Liver (tissue), 9 donors: ENCODE data around the gene STK35. TPM values are rescaled to one million over a fixed set of nuclear protein-coding genes. Genes with fewer than 3 reads are reported as not detected.

Experiments used
- DNase-seq: peaks from one replicate; pipeline ENCODE4 v3.0.0-alpha.2; 2017; ENCODE audit warnings: low spot score
- H3K27ac ChIP-seq, 2 donors: one replicate each; pipeline ENCODE4 v1.7.0; 2013; ENCODE audit warnings: inconsistent platforms in 2 of 2, low read length in 2 of 2, control low read depth in 1 of 2, low read depth in 1 of 2, mild to moderate bottlenecking in 1 of 2
- H3K27me3 ChIP-seq, 4 donors: one replicate each; pipeline versions ENCODE4 v1.6.1 to v1.7.0; 2013; ENCODE audit warnings: low read length in 3 of 4, inconsistent platforms in 1 of 4, mild to moderate bottlenecking in 1 of 4, moderate library complexity in 1 of 4; ENCODE audit not compliant: control insufficient read depth in 4 of 4, insufficient read depth in 4 of 4
- H3K36me3 ChIP-seq, 4 donors: one replicate each; pipeline versions ENCODE4 v1.6.1 to v1.7.0; 2013; ENCODE audit warnings: low read length in 3 of 4, mild to moderate bottlenecking in 3 of 4, low read depth in 1 of 4, moderate library complexity in 1 of 4; ENCODE audit not compliant: control insufficient read depth in 4 of 4, insufficient read depth in 3 of 4
- H3K4me1 ChIP-seq, 4 donors: one replicate each; pipeline versions ENCODE4 v1.6.1 to v1.7.0; 2013; ENCODE audit warnings: low read length in 3 of 4, mild to moderate bottlenecking in 3 of 4, moderate library complexity in 1 of 4; ENCODE audit not compliant: control insufficient read depth in 4 of 4, insufficient read depth in 4 of 4
- H3K4me3 ChIP-seq, 3 donors: one replicate each; pipeline versions ENCODE4 v1.6.1 to v1.7.0; 2013; ENCODE audit warnings: low read length in 3 of 3, control low read depth in 1 of 3, low read depth in 1 of 3, mild to moderate bottlenecking in 1 of 3
- H3K9ac ChIP-seq, 2 donors: one replicate each; pipeline ENCODE4 v1.7.0; 2013; ENCODE audit warnings: low read length in 2 of 2, mild to moderate bottlenecking in 2 of 2, moderate library complexity in 2 of 2, control low read depth in 1 of 2, low read depth in 1 of 2
- H3K9me3 ChIP-seq, 4 donors: one replicate each; pipeline versions ENCODE4 v1.6.1 to v1.7.0; 2013; ENCODE audit warnings: low read length in 3 of 4; ENCODE audit not compliant: control insufficient read depth in 4 of 4
- ATF3 ChIP-seq: IDR thresholded peaks from 2 replicates; pipeline ENCODE4 v1.6.1; 2016; ENCODE audit warnings: antibody characterized with exemption
- CTCF ChIP-seq: fragments of 150-350 bp; IDR thresholded peaks from 2 replicates; pipeline ENCODE4 v1.5.1; 2017; ENCODE audit warnings: improper control_type of control experiment, low read depth, low read length; ENCODE audit not compliant: missing input control
- EGR1 ChIP-seq, 2 donors: IDR thresholded peaks; 2 replicates each; pipeline ENCODE4 v1.6.1; 2016 to 2018; ENCODE audit warnings: antibody characterized with exemption in 2 of 2, low read depth in 2 of 2
- FOXA1 ChIP-seq: IDR thresholded peaks from 2 replicates; pipeline ENCODE4 v1.6.1; 2016; ENCODE audit warnings: antibody characterized with exemption
- FOXA2 ChIP-seq: IDR thresholded peaks from 2 replicates; pipeline ENCODE4 v1.6.1; 2016; ENCODE audit warnings: antibody characterized with exemption
- GABPA ChIP-seq, 2 donors: IDR thresholded peaks in 1 of 2; conservative IDR thresholded peaks in 1 of 2; 2 replicates each; pipeline ENCODE4 v1.6.1; 2016; ENCODE audit warnings: antibody characterized with exemption in 2 of 2, mild to moderate bottlenecking in 1 of 2, moderate library complexity in 1 of 2
- HNF4A ChIP-seq, 2 donors: conservative IDR thresholded peaks; 2 replicates each; pipeline ENCODE4 v1.6.1; 2016; ENCODE audit warnings: antibody characterized with exemption in 2 of 2, mild to moderate bottlenecking in 2 of 2
- HNF4G ChIP-seq: IDR thresholded peaks from 2 replicates; pipeline ENCODE4 v1.6.1; 2016; ENCODE audit warnings: antibody characterized with exemption
- NR2F2 ChIP-seq: IDR thresholded peaks from 2 replicates; pipeline ENCODE4 v1.6.1; 2016; ENCODE audit warnings: antibody characterized with exemption
- RAD21 ChIP-seq, 2 donors: IDR thresholded peaks; 2 replicates each; pipeline ENCODE4 v1.6.1; 2016; ENCODE audit warnings: antibody characterized with exemption in 2 of 2, mild to moderate bottlenecking in 2 of 2
- REST ChIP-seq: IDR thresholded peaks from 2 replicates; pipeline ENCODE4 v1.6.1; 2016; ENCODE audit warnings: antibody characterized with exemption, mild to moderate bottlenecking
- RXRA ChIP-seq, 2 donors: IDR thresholded peaks; 2 replicates each; pipeline ENCODE4 v1.6.1; 2017 to 2018; ENCODE audit warnings: antibody characterized with exemption in 2 of 2, mild to moderate bottlenecking in 1 of 2
- SP1 ChIP-seq: IDR thresholded peaks from 2 replicates; pipeline ENCODE4 v1.6.1; 2018; ENCODE audit warnings: antibody characterized with exemption, mild to moderate bottlenecking
- TAF1 ChIP-seq: conservative IDR thresholded peaks from 2 replicates; pipeline ENCODE4 v1.6.1; 2016; ENCODE audit warnings: antibody characterized with exemption, mild to moderate bottlenecking
- YY1 ChIP-seq: IDR thresholded peaks from 2 replicates; pipeline ENCODE4 v1.6.1; 2016; ENCODE audit warnings: antibody characterized with exemption, mild to moderate bottlenecking
- WGBS: extraction: QIAGEN DNeasy Blood & Tissue Kit; methylation state at CpG from one replicate; pipeline ENCODE4 v1.1.7; 2013; 5-methylcytosine and 5-hydroxymethylcytosine counted together
- polyA plus RNA-seq, 2 donors: library from polyadenylated mRNA; stranded (reverse) in 1 of 2; unstranded in 1 of 2; fragments of 200-250 nt in 1 of 2; fragments of >200 nt in 1 of 2; fragmentation: Nextera tagmentation in 1 of 2; extraction: Ambion mirVana in 1 of 2; gene quantifications; one replicate each; pipeline versions ENCODE4 v1.2.1 to v1.2.3, GENCODE V29; 2013 to 2015
- total RNA-seq, 2 donors: library from RNA; depleted of rRNA; stranded (reverse); fragments of >200 nt; gene quantifications; one replicate each; pipeline ENCODE4 v1.2.3, GENCODE V29; 2014
- TF ChIP-seq, protein P1 (sequence below): IDR thresholded peaks from 2 replicates; pipeline ENCODE4 v1.6.1; 2016; ENCODE audit warnings: antibody characterized with exemption
- TF ChIP-seq, protein P2 (sequence below): IDR thresholded peaks from 2 replicates; pipeline ENCODE4 v1.6.1; 2016; ENCODE audit warnings: antibody characterized with exemption
- donor health status: healthy.
- donor health status: healthy.
- donor health status: healthy.
- donor health status: healthy.
- donor health status: healthy.

STK35 gene
- total and polyA plus RNA-seq, 4 donors: 2.5 to 18.5 (median 9.9) TPM

DNA sequence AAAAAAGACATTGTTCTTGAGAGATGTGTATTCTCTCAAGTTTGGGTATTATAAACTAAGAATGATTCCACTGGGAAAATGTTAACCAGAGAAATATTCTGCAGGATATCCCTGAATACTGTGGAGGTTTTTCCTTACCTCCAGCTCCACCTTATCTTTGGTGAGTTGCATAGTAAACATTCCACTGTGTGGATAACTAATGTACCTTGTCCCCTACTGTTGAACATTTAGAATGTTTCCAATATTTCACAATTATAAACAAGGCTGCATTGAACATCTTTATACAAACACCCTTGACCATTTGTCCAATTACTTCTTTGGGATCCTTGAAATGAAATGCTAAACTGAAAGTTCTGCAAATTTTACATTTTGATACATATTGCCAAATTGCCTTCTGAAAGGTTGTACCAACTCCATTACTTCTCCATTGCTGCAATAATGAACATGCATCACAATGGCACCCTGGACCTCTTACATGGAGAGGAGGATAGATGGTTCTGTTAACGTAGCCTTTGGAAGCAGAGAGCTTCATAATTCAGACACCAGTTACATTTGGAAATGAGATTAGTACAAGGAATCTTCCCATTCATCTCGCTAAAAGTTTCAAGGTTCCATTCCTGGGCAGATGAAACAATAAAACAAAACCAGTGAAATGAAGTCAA lies 35.0 kb upstream of the STK35 start:
- no peak overlapping the region for H3K9ac ChIP-seq
- H3K27ac ChIP-seq: no peak overlapping the region
- no peaks in the 10 kb centered on the region for H3K27me3 ChIP-seq
- DNase-seq: no peak
- H3K4me3 ChIP-seq: no peak overlapping the region
- no peaks in the 10 kb centered on the region for H3K9me3 ChIP-seq
- TF ChIP-seq FOXA2 (peak; percentile 12), ATF3 (no peak), HNF4A (conservative IDR thresholded peaks at IDR 0.05) (peak; percentile 52 to 64), RXRA (IDR thresholded peaks at IDR 0.05) (peak in 1 of 2 donors; percentile 16), FOXA1 (no peak), HNF4G (peak; percentile 30), EGR1 (IDR thresholded peaks at IDR 0.05; ENCODE audit: low read depth in 2 of 2) (no peak), GABPA (IDR thresholded peaks at IDR 0.05 in 1 of 2, conservative IDR thresholded peaks at IDR 0.05 in 1 of 2) (no peak), TAF1 (no peak), REST (no peak), NR2F2 (no peak), CTCF (no peak), SP1 (peak; percentile 19), RAD21 (IDR thresholded peaks at IDR 0.05) (no peak), YY1 (no peak)
- TF ChIP-seq, protein P1, sequence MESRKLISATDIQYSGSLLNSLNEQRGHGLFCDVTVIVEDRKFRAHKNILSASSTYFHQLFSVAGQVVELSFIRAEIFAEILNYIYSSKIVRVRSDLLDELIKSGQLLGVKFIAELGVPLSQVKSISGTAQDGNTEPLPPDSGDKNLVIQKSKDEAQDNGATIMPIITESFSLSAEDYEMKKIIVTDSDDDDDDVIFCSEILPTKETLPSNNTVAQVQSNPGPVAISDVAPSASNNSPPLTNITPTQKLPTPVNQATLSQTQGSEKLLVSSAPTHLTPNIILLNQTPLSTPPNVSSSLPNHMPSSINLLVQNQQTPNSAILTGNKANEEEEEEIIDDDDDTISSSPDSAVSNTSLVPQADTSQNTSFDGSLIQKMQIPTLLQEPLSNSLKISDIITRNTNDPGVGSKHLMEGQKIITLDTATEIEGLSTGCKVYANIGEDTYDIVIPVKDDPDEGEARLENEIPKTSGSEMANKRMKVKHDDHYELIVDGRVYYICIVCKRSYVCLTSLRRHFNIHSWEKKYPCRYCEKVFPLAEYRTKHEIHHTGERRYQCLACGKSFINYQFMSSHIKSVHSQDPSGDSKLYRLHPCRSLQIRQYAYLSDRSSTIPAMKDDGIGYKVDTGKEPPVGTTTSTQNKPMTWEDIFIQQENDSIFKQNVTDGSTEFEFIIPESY: no peak
- TF ChIP-seq, protein P2, sequence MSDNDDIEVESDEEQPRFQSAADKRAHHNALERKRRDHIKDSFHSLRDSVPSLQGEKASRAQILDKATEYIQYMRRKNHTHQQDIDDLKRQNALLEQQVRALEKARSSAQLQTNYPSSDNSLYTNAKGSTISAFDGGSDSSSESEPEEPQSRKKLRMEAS: no peak
- no peaks in the 10 kb centered on the region for H3K36me3 ChIP-seq
- 77% methylated on average over 2 of the region's 2 CpGs for WGBS
- no peaks in the 10 kb centered on the region for H3K4me1 ChIP-seq
